Amygdala (tissue), 56 donors: ENCODE data around the gene TIAM2.
"Not testable (repeated sequence)": the region's sequence is repeated elsewhere in the genome, so short reads cannot be mapped to it uniquely, and the experiment has no call there.

ENCODE experiments used
- DNase-seq, 56 donors: peaks; one replicate each; lab custom pipeline; 2025; lab: John Stamatoyannopoulos, UW

TIAM2 gene

DNA sequence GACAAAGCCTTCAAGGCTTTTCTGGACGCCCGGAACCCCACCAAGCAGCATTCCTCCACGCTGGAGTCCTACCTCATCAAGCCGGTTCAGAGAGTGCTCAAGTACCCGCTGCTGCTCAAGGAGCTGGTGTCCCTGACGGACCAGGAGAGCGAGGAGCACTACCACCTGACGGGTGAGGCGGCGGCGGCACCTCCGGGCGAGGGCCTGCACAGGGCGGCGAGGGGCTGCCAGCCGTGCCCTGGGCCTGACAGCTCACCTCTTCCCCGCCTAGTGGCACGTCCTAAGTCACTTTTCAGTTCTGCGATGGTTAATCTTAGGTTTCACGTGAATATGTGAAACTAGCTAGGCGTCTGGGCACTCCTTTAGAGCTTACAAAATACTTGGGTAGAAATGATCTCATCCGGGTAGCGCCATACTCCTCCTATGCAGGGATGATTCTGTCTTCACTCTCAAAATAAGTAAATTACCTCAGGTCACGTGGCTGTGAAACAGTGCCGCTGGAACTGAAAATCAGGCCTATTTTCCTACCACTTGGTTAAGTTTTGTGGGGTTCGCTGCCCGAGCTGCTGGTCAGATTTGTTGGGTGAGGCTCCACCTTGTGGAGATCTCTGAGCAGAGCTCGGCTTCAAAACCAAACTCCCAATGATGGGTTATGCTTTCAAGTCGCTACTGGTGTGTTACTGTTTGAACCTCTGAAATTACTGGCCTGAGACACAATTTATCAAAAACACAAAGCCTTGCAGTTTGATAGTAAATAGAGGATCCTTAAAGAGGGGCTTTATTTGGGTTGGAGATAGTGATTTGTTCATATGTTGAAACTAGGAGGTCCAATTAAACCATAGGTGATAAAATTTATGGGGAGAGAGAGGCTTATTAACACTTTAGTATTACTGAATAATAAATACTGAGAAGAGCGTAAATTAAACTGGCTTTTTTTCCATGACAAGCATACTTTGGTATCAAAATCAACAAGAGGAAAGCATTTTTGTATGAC is 253.2 kb downstream of the TIAM2 start:
- peak in 41 of 56 donors; percentile 7 to 80 (median 38) for DNase-seq

DNA sequence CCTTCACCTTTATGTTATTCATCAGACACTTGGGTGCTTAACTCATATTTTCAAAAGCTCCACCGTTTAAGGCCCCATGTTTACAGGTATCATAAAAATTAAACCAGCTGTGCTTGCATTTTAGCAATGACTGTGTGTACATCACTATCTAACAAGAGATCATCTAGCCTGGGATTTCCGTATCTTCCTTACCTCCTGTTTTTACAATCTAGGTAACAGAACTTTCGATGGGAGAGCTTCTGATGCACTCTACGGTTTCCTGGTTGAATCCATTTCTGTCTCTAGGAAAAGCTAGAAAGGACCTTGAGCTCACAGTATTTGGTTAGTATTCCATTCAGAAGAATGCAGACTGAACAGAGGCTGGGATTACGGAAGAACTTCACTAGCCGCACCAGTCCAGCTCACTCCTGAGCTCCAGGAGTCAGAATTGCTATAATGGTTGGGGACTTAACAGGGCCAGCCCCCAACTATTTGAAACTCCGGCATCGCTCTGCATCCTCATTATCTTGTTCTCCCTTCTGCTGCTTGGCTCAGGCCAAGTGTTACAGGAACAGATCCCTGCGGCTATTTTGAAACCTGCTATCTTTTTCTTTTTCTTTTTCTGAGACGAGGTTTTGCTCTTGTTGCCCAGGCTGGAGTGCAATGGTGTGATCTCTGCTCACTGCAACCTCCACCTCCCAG is 255.7 kb downstream of the TIAM2 start:
- no peak for DNase-seq

DNA sequence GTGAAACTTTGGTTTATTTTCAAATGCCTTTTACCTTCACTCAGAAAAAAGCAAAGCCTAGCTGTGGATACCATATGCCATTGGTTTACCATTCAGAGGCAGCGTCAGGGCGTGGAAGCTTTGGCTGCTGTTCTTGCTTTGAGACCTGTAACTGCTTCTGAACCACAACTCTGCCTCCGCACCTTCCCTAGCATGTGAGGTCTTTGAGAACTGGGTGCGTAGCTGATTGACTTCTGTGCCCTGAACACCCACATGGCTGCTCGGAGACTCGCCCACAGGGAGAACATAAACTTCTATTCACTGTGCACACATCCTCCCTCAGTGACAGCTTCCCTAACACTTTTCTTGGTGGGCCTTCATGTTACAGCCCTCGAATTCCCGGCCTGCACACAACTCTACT is 257.5 kb downstream of the TIAM2 start:
- peak in 9 of 56 donors; percentile 19 to 60 (median 39) for DNase-seq

GRCh38 chr6:155253337-155253736 is 258.2 kb downstream of the TIAM2 start:
- no peak for DNase-seq

- no peak for DNase-seq
Observed at GRCh38 chr6:155254139-155254538, 259.0 kb downstream of the TIAM2 start.

DNA sequence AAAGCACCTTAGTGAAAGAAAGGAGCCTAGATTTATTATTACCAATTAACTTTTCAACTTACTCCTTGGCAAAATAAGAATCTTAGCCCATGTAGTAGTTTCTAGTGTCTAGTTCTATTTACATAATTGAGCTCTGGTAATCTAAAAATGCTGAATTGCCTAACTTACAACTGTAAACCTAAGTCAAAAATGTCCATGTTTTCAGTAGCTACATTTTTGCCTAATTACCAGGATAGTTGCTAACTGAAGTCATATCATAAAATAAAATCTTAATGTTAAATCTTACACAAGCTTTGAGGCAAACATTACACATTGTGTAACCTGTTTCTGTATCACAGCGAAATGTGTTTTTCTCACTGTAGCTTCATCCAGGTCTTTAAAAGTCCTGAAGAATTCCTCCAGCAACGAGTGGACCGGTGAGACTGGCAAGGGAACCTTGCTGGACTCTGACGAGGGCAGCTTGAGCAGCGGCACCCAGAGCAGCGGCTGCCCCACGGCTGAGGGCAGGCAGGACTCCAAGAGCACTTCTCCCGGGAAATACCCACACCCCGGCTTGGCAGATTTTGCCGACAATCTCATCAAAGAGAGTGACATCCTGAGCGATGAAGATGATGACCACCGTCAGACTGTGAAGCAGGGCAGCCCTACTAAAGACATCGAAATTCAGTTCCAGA is 261.1 kb downstream of the TIAM2 start:
- no peak for DNase-seq

DNA sequence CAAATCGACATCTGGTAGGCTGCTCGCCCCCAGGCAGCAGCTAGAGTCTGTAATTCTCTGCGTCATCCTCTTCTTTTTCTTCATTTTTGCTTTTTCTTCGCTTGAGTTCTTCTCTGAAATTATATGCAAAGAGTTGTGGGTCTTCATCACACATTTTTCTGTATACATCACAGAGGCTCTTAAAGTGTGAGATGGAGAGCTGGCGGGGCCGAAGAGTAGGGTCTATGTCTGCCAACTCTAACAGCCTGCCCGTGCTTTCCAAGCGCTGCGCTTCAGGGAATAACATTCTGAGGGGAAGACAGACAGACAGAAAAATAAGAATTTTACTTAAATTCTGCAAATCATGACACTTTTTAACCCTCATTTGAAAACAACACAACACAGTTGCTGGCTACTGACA is 262.7 kb downstream of the TIAM2 start:
- no peak for DNase-seq

GRCh38 chr6:155259204-155259603 is 264.1 kb downstream of the TIAM2 start:
- peak in 2 of 56 donors; percentile 41 to 42 for DNase-seq

DNA sequence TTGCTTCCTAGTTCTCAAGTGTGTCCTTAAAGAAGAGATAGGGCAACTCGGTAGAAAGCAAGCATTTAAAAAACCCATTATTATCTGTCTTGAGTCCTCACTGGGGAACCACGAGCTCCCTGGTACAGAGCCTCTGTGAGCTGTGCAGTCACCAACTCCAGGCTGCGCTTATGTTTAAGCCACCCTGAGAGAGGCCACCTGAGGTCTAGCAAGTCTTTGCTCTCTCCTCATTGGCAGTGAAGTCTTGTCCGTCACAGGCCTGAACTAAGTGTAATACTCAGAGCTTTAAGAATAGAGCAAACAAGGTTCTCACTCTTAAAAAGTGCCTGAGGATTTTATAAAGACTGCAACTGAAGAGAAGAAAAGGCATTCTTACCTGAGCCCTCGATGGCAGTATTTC is 264.8 kb downstream of the TIAM2 start:
- DNase-seq: no peak

- DNase-seq: no peak
Observed at GRCh38 chr6:155260686-155261085, 265.6 kb downstream of the TIAM2 start.

- DNase-seq: no peak
Observed at GRCh38 chr6:155261111-155261900, 266.2 kb downstream of the TIAM2 start.

- no peak for DNase-seq
Observed at GRCh38 chr6:155262655-155263054, 267.5 kb downstream of the TIAM2 start.

DNA sequence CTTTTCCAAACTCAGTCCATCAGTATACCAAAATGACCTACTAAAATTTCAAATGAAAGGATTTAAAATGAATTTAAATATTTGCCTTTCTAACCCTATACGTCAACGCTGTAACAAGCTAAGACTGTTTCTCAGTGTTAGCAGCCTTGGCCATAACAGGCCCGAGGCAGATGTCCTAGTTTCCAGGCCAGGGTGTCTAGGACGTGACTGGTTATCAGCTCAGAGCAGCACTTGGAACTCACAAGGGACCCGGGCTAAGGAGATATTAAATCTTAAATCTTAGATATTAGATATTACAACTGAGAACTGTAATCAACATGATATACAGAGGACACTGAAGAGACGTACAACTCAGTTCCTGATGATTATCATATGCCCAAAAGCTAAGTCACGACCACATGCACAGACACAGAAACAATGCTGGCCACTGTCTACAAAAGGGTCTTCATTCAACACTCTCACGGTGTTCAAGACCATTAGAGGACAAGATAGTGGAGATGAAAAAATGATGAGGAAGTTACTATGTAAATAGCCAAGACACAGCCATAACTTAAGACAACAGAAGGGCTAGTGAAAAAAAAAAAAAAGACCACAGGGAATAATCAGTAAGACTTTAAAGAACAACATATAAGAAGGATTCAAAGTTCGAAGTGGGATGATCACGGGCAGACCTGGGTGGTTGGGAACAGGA is 268.4 kb downstream of the TIAM2 start, which contains the start of gene CLDN20:
Gene CLDN20 (plus strand): TSS at position 641 of the 691 bp plus-strand sequence. CDS start 11,707 bp downstream, outside the sequence.
- DNase-seq: no peak

GRCh38 chr6:155264693-155265320 is 269.7 kb downstream of the TIAM2 start:
- peak in 3 of 56 donors; percentile 17 to 27 (median 22) for DNase-seq

DNA sequence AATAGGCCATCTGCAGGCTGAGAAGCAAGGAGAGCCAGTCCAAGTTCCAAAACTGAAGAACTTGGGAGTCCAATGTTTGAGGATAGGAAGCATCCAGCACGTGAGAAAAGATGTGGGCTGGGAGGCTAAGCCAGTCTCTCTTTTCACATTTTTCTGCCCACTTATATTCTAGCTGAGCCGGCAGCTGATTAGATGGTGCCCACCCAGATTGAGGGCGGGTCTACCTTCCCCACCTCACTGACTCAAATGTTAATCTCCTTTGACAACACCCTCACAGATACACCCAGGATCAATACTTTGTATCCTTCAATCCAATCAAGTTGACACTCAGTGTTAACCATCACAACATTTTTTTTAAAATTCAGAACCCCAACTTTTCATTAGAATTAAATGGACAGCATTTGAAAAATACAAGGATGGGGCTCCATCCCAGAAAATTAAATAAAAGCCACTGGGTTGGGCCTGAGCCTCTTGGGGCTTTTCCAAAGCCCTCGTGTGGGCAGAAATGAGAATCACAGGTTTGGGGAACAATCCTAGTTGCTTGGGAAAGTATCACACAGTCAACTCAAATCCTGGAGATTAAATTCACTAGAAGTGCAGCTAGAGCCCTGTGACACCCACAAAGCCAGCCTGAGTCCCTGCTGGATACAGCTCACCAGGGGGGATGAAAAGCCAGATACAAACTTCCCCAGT is 270.9 kb downstream of the TIAM2 start:
- no peak for DNase-seq

DNA sequence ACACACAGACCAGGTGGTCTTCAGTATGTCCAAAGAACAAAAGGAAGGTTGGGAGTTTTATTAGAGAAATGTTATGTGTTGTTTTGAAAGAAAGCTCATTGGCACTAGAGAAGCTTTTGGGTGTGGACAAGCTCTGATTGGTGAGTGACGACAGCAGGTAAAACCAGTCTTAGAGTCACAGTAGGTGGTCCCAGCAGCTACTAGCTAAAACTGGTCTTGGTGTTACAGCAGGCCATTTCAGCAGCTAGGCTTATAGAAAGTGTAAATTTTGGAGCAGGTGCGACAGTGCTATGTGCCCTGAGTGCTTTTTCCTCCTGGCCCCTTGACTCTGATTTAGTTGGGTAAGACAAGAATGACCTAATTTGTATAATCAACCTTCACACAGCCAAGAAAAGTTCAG is 272.3 kb downstream of the TIAM2 start:
- no peak for DNase-seq

DNA sequence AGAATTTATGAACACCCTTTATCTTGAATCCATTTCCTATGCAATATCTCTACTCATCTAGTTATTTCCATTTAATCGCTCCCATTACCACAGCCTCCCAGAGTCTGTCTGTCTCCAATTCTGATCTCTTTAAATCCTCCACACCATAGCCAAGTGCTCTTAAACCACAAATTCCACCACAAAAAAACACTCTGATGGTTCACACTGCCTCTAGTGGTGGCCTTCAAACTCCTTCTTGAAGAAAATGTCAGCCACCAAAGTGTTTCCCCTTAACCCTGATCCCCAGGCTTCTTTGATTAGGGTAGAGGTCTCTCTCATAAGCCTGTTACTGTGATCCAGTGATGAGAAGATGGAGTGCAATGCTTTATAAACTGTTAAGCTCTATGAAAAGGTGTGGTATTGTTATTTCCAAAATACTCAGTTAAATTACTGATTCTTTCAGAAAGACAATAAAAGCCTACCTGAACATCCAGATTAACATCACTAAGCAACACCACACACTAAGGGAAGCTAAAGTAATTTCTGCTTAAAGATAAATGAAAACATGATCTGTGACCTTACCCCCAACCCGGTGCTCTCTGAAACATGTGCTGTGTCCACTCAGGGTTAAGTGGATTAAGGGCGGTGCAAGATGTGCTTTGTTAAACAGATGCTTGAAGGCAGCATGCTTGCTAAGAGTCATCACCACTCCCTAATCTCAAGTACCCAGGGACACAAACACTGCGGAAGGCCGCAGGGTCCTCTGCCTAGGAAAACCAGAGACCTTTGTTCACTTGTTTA is 273.2 kb downstream of the TIAM2 start:
- DNase-seq: not testable (repeated sequence)

DNA sequence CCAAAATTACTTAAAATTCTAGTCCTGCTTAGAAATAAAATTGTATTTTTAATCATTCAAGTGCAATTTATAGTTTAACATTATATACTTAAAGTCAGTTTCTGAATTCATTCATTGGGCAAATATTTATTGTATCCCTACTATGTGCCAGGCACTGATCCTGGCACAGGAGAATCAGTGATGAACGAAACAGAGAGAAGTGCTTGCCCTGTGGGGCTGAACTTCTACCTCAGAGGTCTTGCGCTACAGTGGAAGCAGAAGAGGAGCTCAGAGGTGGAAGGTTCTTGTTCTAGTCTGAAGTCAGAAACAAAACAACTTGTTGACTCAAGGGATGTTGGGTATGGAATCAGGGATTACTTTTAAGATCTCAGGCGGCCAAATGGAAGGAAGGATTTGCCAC is 274.6 kb downstream of the TIAM2 start:
- DNase-seq: no peak
